ENCODE data around the gene LEKR1.
"Not testable (repeated sequence)": the region's sequence is repeated elsewhere in the genome, so short reads cannot be mapped to it uniquely, and the experiment has no call there.

Gene LEKR1

DNA sequence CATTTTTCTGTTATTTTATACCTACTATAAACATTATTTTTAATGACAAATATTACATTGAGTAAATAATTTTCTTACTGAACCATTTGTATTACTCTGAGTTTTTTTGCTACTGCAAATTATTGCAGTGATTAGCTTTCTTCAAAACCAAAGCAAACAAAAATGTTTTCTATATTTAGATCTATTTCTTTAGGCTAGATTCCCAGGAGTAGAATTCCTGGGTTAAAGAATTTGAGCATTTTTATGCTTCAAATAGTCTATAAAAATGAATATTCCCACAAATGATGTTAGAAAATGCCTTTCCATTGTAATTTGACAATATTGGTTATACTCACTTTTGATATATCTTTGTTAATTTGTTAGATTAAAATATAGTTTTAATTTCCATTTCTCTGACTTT is 76.8 kb downstream of the LEKR1 start:
- DNase-seq (ENCODE audit: low spot score), result no peak

DNA sequence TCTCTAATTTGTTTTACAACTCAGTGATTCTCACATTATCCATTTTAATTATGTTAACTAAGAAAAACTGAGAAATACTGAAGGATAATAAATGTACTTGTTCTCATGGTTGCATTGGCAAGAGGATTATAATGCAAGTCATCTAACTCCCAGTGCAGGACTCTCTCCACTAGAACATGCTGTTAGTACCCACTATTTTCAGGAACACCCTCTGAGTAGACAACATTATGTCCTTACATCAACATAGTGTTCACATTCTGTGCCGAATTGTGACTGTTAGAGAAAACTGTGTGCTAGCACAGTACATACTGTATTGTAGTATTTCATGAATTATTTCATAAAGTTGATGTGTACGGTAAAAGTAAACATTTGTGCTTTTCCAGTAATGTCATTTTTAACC is 80.1 kb downstream of the LEKR1 start:
- DNase-seq (ENCODE audit: low spot score), result no peak

GRCh38 chr3:156908398-156908797 is 82.2 kb downstream of the LEKR1 start:
- DNase-seq (ENCODE audit: low spot score), result no peak

DNA sequence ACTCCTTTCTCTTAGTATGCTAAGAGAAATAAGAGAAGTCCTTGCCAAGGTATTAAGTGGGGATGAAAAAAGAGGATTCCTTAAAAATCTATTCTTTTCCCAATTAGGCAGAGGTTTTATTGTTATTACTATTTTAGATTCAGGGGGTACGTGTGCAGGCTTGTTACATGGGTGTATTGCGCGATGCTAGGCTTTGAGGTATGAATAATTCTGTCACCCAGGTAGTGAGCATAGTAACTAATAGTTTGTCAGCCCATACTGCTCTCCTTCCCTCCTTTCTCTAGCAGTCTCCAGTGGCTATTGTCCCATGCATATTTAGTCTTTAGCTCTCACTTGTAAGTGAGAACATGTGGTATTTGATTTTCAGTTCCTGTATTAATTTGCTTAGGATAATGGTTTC is 83.9 kb downstream of the LEKR1 start:
- no peak for DNase-seq (ENCODE audit: low spot score)

DNA sequence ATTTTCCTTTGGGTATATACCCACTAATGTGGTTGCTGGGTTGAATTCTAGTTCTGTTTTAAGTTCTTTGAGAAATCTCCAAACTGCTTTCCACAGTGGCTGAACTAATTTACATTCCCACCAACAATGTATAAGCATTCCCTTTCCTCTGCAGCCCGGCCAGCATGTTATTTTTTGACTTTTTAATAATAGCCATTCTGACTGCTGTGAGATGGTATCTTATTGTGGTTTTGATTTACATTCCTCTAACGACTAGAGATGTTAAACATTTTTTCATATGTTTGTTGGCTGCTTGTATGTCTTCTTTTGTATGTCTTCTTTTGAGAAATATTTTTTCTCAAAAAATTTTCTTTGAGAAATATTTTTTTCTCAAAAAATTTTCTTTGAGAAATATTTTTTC is 84.7 kb downstream of the LEKR1 start:
- DNase-seq (ENCODE audit: low spot score), result not testable (repeated sequence)

DNA sequence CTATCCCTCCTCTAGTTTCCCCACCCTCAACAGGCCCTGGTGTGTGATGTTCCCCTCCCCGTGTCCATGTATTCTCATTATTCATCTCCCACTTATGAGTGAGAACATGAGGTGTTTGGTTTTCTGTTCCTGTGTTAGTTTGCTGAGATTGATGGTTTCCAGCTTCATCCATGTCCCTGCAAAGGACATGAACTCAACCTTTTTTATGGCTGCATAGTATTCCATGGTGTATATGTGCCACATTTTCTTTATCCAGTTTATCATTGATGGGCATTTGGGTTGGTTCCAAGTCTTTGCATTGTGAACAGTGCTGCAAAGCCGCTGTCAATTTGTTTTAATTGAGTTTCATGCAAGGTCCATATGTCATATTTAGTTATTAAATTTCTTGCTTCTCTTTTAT is 88.1 kb downstream of the LEKR1 start:
- DNase-seq (ENCODE audit: low spot score), result not testable (repeated sequence)

GRCh38 chr3:156915372-156915771 is 89.2 kb downstream of the LEKR1 start:
- DNase-seq (ENCODE audit: low spot score), result no peak

- DNase-seq (ENCODE audit: low spot score), result no peak
These were observed 92.6 kb downstream of the LEKR1 start for GRCh38 chr3:156918746-156919145.

DNA sequence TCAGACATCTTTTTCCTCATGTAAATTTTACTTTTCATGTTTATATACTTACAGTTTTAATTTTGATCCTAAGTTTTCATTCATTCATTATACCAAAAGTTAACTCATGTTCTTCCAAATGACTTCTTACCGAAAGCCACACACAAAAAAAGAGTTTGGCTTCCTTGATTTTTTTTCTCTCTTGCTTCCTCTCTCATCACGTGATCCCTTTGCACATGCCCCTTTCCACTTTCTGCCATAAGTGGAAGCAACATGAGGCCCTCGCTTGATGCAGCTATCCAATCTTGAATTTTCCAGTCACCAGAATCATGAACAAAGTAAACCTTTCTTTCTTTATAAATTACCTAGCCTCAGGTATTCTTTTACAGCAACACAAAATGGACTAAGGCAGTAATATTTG is 93.7 kb downstream of the LEKR1 start:
- DNase-seq (ENCODE audit: low spot score), result no peak

DNA sequence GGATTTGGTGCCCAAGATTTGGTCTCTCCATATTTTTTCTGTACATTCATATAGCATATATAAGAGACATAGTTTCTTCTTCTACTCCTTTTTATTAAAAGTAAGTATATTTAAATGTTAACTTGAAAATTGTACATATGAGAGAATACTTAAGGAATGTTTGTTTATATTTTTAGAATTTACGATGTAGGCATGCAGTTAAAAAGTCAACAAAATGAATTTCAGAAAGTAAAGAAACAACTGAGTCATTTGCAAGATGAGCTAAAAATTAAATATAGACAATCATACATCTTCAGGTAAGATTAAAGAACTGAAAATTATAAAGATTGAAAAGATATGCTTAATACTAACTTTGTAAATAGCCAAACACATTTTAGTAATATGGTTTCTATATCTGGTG is 94.2 kb downstream of the LEKR1 start:
- DNase-seq (ENCODE audit: low spot score), result no peak

GRCh38 chr3:156923349-156923748 is 97.2 kb downstream of the LEKR1 start:
- no peak for DNase-seq (ENCODE audit: low spot score)

GRCh38 chr3:156938724-156939123 is 112.6 kb downstream of the LEKR1 start:
- no peak for DNase-seq (ENCODE audit: low spot score)

- no peak for DNase-seq (ENCODE audit: low spot score)
These were observed 113.2 kb downstream of the LEKR1 start for GRCh38 chr3:156939315-156939714.

DNA sequence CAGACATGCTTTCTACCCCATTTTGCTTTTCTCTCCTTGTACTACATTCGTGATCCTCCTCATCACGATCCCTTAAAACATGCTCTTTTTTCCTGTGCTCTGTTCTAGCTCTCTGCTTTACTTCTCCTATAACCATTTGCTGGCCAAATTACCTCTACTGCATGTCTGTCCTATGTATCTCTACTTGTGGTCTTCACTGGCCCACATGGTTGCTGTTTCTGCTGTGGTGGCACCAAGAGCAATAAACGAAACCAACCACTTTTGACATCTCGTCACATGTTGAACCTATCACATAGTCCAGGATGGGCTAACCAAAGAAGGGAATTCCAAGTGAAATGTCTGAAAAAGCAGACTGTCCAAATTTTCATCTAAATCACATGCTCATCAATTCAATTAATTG is 115.2 kb downstream of the LEKR1 start:
- DNase-seq (ENCODE audit: low spot score), result no peak

DNA sequence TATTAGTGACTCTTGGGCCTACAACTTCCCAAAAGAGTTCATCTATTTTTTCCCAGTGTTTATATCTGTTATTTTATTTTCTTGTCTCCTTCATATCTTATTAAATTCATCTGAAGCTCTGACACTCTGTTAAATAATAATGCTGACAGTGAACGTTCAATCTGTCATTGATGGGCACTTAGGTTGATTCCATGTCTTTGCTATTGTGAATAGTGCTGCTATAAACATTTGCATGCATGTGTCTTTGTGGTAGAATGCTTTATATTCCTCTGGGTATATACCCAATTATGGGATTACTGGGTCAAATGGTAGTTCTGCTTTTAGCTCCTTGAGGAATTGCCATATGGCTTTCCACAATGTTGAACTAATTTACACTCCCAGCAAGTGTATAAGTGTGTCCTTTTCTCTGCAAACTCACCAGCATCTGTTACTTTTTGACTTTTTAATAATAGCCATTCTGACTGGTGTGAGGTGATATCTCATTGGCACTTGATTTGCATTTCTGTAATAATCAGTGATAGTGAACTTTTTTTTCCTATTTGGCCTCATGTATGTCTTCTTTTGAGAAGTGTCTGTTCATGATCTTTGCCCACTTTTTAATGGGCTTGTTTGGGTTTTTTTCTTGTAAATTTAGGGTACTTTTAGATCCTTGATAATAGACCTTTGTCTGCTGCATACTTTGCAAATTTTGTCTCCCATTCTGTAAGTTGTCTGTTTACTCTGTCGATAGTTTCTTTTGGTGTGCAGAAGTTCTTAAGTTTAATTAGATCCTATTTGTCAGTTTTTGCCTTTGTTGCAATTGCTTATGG is 122.5 kb downstream of the LEKR1 start:
- DNase-seq (ENCODE audit: low spot score), result no peak

- DNase-seq (ENCODE audit: low spot score), result no peak
These were observed 125.9 kb downstream of the LEKR1 start for GRCh38 chr3:156952011-156952410.

DNA sequence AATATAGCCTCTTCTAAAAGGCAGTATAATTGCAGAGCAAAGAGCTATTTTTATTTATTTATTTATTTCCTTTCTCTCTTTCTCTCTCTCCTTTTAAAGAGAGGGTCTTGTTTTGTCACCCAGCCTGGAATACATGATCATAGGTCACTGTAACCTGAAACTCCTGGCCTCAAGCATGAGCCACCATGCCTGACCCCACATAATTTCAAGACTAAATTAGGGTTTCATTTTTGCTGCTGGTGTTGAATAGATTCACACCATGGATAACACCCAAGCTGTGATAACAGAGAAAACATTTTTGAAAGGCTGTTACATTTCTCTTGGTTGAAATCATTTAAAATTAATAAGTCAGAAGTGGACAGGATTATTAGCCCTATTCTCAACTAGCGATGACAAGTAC is 131.6 kb downstream of the LEKR1 start:
- DNase-seq (ENCODE audit: low spot score), result no peak

DNA sequence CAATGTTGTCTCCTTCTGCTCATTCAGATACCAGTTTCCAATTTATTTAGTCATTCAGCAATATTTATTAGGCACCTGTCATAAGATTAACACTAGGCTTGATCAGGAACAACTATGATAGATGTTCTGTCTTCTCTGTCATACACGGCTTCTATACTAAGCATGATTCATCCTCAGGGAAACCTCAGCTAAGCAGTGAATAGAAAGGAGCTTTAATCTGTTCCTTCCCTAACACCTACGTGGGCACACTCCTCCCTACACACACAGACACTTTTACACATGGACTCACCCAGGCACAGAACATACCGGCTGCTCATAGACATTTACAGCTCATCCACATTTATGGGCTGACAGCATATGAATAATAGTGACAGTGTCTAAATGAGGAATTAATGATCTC is 136.9 kb downstream of the LEKR1 start:
- DNase-seq (ENCODE audit: low spot score), result no peak

DNA sequence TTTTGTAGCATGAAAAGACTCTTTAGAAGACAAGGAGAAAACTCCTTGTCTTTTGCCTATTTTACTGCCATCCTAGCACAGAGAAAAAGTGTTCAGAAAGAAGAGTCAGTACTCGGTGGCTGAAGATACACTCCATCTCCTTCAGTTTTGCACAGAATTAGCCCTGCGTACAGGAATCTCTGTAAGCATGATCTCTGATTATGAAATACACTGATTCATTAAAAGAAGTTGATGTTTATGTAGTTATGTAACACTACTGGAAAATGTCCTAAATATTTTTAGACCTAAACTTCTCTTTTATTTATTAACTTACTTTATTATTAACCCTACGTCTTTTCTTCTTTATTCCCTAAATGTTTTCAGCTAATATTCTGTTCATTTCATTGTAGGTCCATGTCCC is 138.4 kb downstream of the LEKR1 start:
- no peak for DNase-seq (ENCODE audit: low spot score)

DNA sequence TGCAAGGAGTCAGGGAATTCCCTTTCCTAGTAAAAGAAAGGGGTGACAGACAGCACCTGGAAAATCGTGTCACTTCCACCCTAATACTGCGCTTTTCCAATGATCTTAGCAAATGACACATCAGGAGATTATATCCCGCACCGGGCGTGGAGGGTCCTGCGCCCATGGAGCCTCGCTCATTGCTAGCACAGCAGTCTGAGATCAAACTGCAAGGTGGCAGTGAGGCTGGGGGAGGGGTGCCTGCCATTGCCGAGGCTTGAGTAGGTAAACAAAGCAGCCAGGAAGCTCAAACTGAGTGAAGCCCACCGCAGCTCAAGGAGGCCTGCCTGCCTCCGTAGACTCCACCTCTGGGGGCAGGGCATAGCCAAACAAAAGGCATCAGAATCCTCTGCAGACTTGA is 140.2 kb downstream of the LEKR1 start:
- not testable (repeated sequence) for DNase-seq (ENCODE audit: low spot score)

GRCh38 chr3:156973954-156974353 is 147.8 kb downstream of the LEKR1 start:
- no peak for DNase-seq (ENCODE audit: low spot score)

- DNase-seq (ENCODE audit: low spot score), result no peak
These were observed 148.8 kb downstream of the LEKR1 start for GRCh38 chr3:156974931-156975330.

GRCh38 chr3:156975721-156976120 is 149.6 kb downstream of the LEKR1 start:
- DNase-seq (ENCODE audit: low spot score), result no peak

DNA sequence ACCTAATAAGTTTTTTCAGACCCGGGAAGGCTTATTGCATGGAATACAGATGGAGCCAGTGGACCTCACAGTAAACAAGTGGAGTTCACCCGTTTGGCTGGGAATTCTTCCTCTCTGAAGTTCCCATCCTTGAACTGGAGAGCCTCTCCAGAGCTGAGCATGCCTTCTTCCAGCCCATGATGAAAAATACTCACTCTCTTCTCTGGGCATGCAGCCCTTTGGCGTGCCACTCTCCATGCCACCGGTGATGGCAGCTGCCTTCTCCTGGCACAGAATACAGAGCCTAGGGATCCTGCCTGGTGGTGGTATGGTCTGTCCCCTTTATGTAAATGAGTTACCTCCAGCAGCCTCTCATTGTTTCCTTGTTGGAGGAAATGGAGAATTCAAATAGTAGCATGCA is 150.8 kb downstream of the LEKR1 start:
- no peak for DNase-seq (ENCODE audit: low spot score)
